H1 (cell line): ENCODE data around the gene GPHA2. TPM values are rescaled to one million over a fixed set of nuclear protein-coding genes. Genes with fewer than 3 reads are reported as not detected.

Source experiments
- CTCF ChIA-PET: fragments of 300-600 bp; sonication (Branson Sonifier 250); formaldehyde crosslinking; loops from one replicate; lab custom pipeline; 2021; ENCODE audit not compliant: partially characterized antibody; lab: Charles Lee
- POLR2A ChIA-PET: fragments of 300-600 bp; sonication (Branson Sonifier 250); formaldehyde crosslinking; loops from one replicate; lab custom pipeline; 2021; ENCODE audit warnings: inconsistent platforms; ENCODE audit not compliant: partially characterized antibody; lab: Charles Lee
- DNase-seq, 2 experiments: peaks; one replicate each; pipeline versions ENCODE4 v3.0.0 to v3.0.0-alpha.2; 2010 to 2022; ENCODE audit warnings: low spot score in 2 of 2, low read depth in 1 of 2, mixed read lengths in 1 of 2
- FAIRE-seq: peaks from 2 replicates; lab custom pipeline; 2011; peaks lifted over from hg19 to GRCh38; lab: Jason Lieb, UNC
- H2AFZ ChIP-seq: 2 replicates; pipeline ENCODE4 v1.8.1; 2012; ENCODE audit warnings: low read length, inconsistent platforms
- H2AK5ac ChIP-seq: 2 replicates; pipeline ENCODE4 v1.6.1; 2013; ENCODE audit warnings: low read depth, low read length
- H2BK120ac ChIP-seq: replicated peaks from 2 replicates; pipeline ENCODE3; 2013; ENCODE audit warnings: low read depth, low read length, inconsistent platforms
- H2BK12ac ChIP-seq: 2 replicates; pipeline ENCODE4 v1.6.1; 2013; ENCODE audit warnings: low read depth, low read length
- H2BK15ac ChIP-seq: 2 replicates; pipeline ENCODE4 v1.6.1; 2013; ENCODE audit warnings: low read length
- H2BK20ac ChIP-seq: 2 replicates; pipeline ENCODE4 v1.6.1; 2013; ENCODE audit warnings: low read length
- H2BK5ac ChIP-seq: 2 replicates; pipeline ENCODE4 v1.6.1; 2013; ENCODE audit warnings: low read depth, low read length
- H3K14ac ChIP-seq: 2 replicates; pipeline ENCODE4 v1.6.1; 2013; ENCODE audit warnings: inconsistent platforms; ENCODE audit not compliant: insufficient read length
- H3K18ac ChIP-seq: 2 replicates; pipeline ENCODE4 v1.6.1; 2013; ENCODE audit warnings: low read length; ENCODE audit errors: extremely low read depth
- H3K23ac ChIP-seq: 2 replicates; pipeline ENCODE4 v1.6.1; 2013; ENCODE audit warnings: inconsistent platforms; ENCODE audit not compliant: insufficient read length
- H3K23me2 ChIP-seq: 2 replicates; pipeline ENCODE4 v1.6.1; 2013; ENCODE audit warnings: low read depth, low read length
- H3K27ac ChIP-seq: 2 replicates; pipeline ENCODE4 v1.6.1; 2011; ENCODE audit warnings: low read depth, low read length, inconsistent platforms
- H3K27me3 ChIP-seq, 4 experiments: replicated peaks in 1 of 4; 1 replicate in 1 of 4; 2 replicates in 3 of 4; pipeline versions ENCODE4 v1.6.1 to v1.8.1; 2011 to 2013; ENCODE audit warnings: low read length in 3 of 4, mild to moderate bottlenecking in 3 of 4, inconsistent platforms in 2 of 4, mixed read lengths in 2 of 4, moderate library complexity in 1 of 4; ENCODE audit not compliant: control insufficient read depth in 3 of 4, insufficient read depth in 3 of 4; ENCODE audit errors: extremely low read depth in 1 of 4
- H3K36me3 ChIP-seq, 4 experiments: 2 replicates each; pipeline versions ENCODE4 v1.6.1 to v1.8.1; 2011 to 2013; ENCODE audit warnings: mild to moderate bottlenecking in 4 of 4, low read length in 3 of 4, moderate library complexity in 2 of 4, control low read depth in 1 of 4, inconsistent platforms in 1 of 4; ENCODE audit not compliant: insufficient read depth in 4 of 4, control insufficient read depth in 2 of 4
- H3K4ac ChIP-seq: replicated peaks from 2 replicates; pipeline ENCODE3; 2013; ENCODE audit warnings: low read length, low read depth, mixed read lengths, inconsistent platforms; ENCODE audit not compliant: insufficient read length
- H3K4me1 ChIP-seq, 4 experiments: replicated peaks in 1 of 4; 1 replicate in 1 of 4; 2 replicates in 3 of 4; pipeline versions ENCODE4 v1.6.1 to v1.8.1; 2011 to 2013; ENCODE audit warnings: low read length in 3 of 4, inconsistent platforms in 2 of 4, mixed read lengths in 1 of 4; ENCODE audit not compliant: insufficient read depth in 4 of 4, control insufficient read depth in 3 of 4
- H3K4me2 ChIP-seq, 2 experiments: 2 replicates each; pipeline versions ENCODE4 v1.6.1 to v1.8.1; 2011 to 2013; ENCODE audit warnings: low read depth in 2 of 2, low read length in 2 of 2, control low read depth in 1 of 2, inconsistent platforms in 1 of 2, mild to moderate bottlenecking in 1 of 2; ENCODE audit not compliant: insufficient read depth in 1 of 2
- H3K4me3 ChIP-seq, 4 experiments: fragments of 200-600, 300-600 bp in 1 of 4; sonication (generic), shearing (Covaris generic), sonication (Bioruptor Twin) in 1 of 4; 2 replicates each; pipeline versions ENCODE4 v1.5.1 to v1.8.1; 2011 to 2016; ENCODE audit warnings: low read length in 4 of 4, low read depth in 3 of 4, control low read depth in 2 of 4, inconsistent platforms in 2 of 4, mild to moderate bottlenecking in 2 of 4, mixed read lengths in 1 of 4, moderate library complexity in 1 of 4; ENCODE audit not compliant: insufficient read depth in 2 of 4; ENCODE audit errors: extremely low read depth in 1 of 4
- H3K56ac ChIP-seq: replicated peaks from 2 replicates; pipeline ENCODE3; 2013; ENCODE audit warnings: low read depth, mild to moderate bottlenecking, mixed read lengths, low read length, inconsistent platforms; ENCODE audit not compliant: insufficient read length
- H3K79me1 ChIP-seq: 2 replicates; pipeline ENCODE4 v1.6.1; 2013; ENCODE audit warnings: low read depth, low read length, control low read depth
- H3K79me2 ChIP-seq, 2 experiments: 2 replicates each; pipeline versions ENCODE4 v1.6.1 to v1.8.1; 2012 to 2013; ENCODE audit warnings: low read length in 2 of 2, mild to moderate bottlenecking in 2 of 2, inconsistent platforms in 1 of 2; ENCODE audit not compliant: insufficient read depth in 2 of 2, control insufficient read depth in 1 of 2
- H3K9ac ChIP-seq, 4 experiments: replicated peaks in 1 of 4; 1 replicate in 1 of 4; 2 replicates in 3 of 4; pipeline versions ENCODE4 v1.6.1 to v1.8.1; 2011 to 2013; ENCODE audit warnings: low read depth in 3 of 4, low read length in 3 of 4, control low read depth in 2 of 4, mild to moderate bottlenecking in 2 of 4, moderate library complexity in 2 of 4, inconsistent platforms in 1 of 4; ENCODE audit errors: extremely low read depth in 1 of 4
- H3K9me3 ChIP-seq, 2 experiments: 2 replicates each; pipeline versions ENCODE4 v1.6.1 to v1.8.1; 2012 to 2013; ENCODE audit warnings: mild to moderate bottlenecking in 2 of 2, moderate library complexity in 2 of 2, control low read depth in 1 of 2, inconsistent platforms in 1 of 2, low read depth in 1 of 2, low read length in 1 of 2, mixed read lengths in 1 of 2; ENCODE audit not compliant: insufficient read depth in 2 of 2
- H4K20me1 ChIP-seq, 2 experiments: replicated peaks in 1 of 2; 2 replicates each; pipeline versions ENCODE3 to v1.8.1; 2011 to 2013; ENCODE audit warnings: inconsistent platforms in 2 of 2, low read length in 2 of 2, mild to moderate bottlenecking in 1 of 2; ENCODE audit not compliant: insufficient read depth in 2 of 2, control insufficient read depth in 1 of 2
- H4K5ac ChIP-seq: 2 replicates; pipeline ENCODE4 v1.6.1; 2013; ENCODE audit warnings: low read length, low read depth, mixed read lengths, inconsistent platforms; ENCODE audit not compliant: insufficient read length
- H4K8ac ChIP-seq: 2 replicates; pipeline ENCODE4 v1.8.0; 2013; ENCODE audit warnings: mild to moderate bottlenecking, moderate library complexity, low read length, inconsistent platforms; ENCODE audit not compliant: insufficient read depth; ENCODE audit errors: extremely low read depth
- H4K91ac ChIP-seq: replicated peaks from 2 replicates; pipeline ENCODE3; 2013; ENCODE audit warnings: low read length, mixed read lengths, inconsistent platforms; ENCODE audit not compliant: insufficient read length
- ASH2L ChIP-seq: fragments of 200-600, 300-600 bp; sonication (generic); IDR thresholded peaks from one replicate; pipeline ENCODE4 v1.7.1; 2017; ENCODE audit warnings: low read length
- EZH2 ChIP-seq: fragments of 200-600 bp; sonication (generic); IDR thresholded peaks from 2 replicates; pipeline ENCODE4 v1.7.1; 2012; ENCODE audit warnings: low read depth, mild to moderate bottlenecking, moderate library complexity, low read length, inconsistent platforms; ENCODE audit not compliant: severe bottlenecking
- NANOG ChIP-seq: IDR thresholded peaks from 2 replicates; pipeline ENCODE4 v1.6.1; 2011; ENCODE audit warnings: low read length, low read depth, mild to moderate bottlenecking, inconsistent platforms; ENCODE audit not compliant: insufficient read depth, poor library complexity, severe bottlenecking
- NRF1 ChIP-seq: IDR thresholded peaks from 2 replicates; pipeline ENCODE4 v1.6.1; 2011; ENCODE audit warnings: mild to moderate bottlenecking, low read depth, low read length, improper control_type of control experiment
- POU5F1 ChIP-seq: IDR thresholded peaks from 2 replicates; pipeline ENCODE4 v1.6.1; 2011; ENCODE audit warnings: low read depth, mild to moderate bottlenecking, low read length, moderate library complexity
- RAD21 ChIP-seq, 2 experiments: IDR thresholded peaks in 1 of 2; conservative IDR thresholded peaks in 1 of 2; 2 replicates each; pipeline ENCODE4 v1.6.1; 2011; ENCODE audit warnings: low read depth in 2 of 2, low read length in 2 of 2, improper control_type of control experiment in 1 of 2, inconsistent platforms in 1 of 2, mild to moderate bottlenecking in 1 of 2, moderate library complexity in 1 of 2
- RBBP5 ChIP-seq: IDR thresholded peaks from 2 replicates; pipeline ENCODE4 v1.7.1; 2012; ENCODE audit warnings: low read depth, mild to moderate bottlenecking, inconsistent platforms, low read length, moderate library complexity, borderline replicate concordance
- SP2 ChIP-seq: IDR thresholded peaks from 2 replicates; pipeline ENCODE4 v1.6.1; 2012; ENCODE audit warnings: mild to moderate bottlenecking, low read length, inconsistent platforms
- SUZ12 ChIP-seq: fragments of 200-600 bp; sonication (generic); IDR thresholded peaks from 2 replicates; pipeline ENCODE4 v1.6.1; 2012; ENCODE audit warnings: mild to moderate bottlenecking, inconsistent platforms, low read length, moderate library complexity, mixed read lengths
- TAF1 ChIP-seq: IDR thresholded peaks from 2 replicates; pipeline ENCODE4 v1.6.1; 2011; ENCODE audit warnings: mild to moderate bottlenecking, low read depth, low read length
- TAF7 ChIP-seq: optimal IDR thresholded peaks from 2 replicates; pipeline ENCODE3; 2011; ENCODE audit warnings: low read depth, mild to moderate bottlenecking, inconsistent platforms, low read length, moderate library complexity, borderline replicate concordance
- TEAD4 ChIP-seq: IDR thresholded peaks from 2 replicates; pipeline ENCODE4 v1.6.1; 2012; ENCODE audit warnings: low read depth, low read length, inconsistent platforms, mixed read lengths
- USF2 ChIP-seq: IDR thresholded peaks from 2 replicates; pipeline ENCODE4 v1.6.1; 2011; ENCODE audit warnings: low read length, improper control_type of control experiment
- WGBS, 2 experiments: shearing (Covaris generic) in 1 of 2; methylation state at CpG; one replicate each; pipeline versions ENCODE4 v1.1.6 to v1.1.7; 2013 to 2015; ENCODE audit warnings: low lambda C conversion rate in 2 of 2, mixed read lengths in 2 of 2, inconsistent platforms in 1 of 2, low coverage in 1 of 2, missing lambda C conversion rate in 1 of 2; ENCODE audit not compliant: insufficient replicate concordance in 2 of 2, insufficient coverage in 1 of 2, insufficient read length in 1 of 2; ENCODE audit errors: extremely low coverage in 1 of 2, missing lambda C conversion rate in 1 of 2; 5-methylcytosine and 5-hydroxymethylcytosine counted together
- polyA plus RNA-seq, 7 experiments: library from polyadenylated mRNA; depleted of rRNA in 3 of 7; stranded (reverse) in 5 of 7; unstranded in 2 of 7; fragments of >200 nt in 5 of 7; fragments of 200-250 nt in 2 of 7; gene quantifications; 1 replicate in 5 of 7; 2 replicates in 1 of 7; 4 replicates in 1 of 7; pipeline versions ENCODE4 v1.2.1 to v1.2.3, GENCODE V29; 2011 to 2013; ENCODE audit warnings: missing spikeins in 2 of 7, mixed read lengths in 2 of 7
- total RNA-seq: library from RNA; stranded (reverse); fragmentation: NEBNext Ultra II Directional; extraction: Animal tissue kit (Norgen Biotek cat#: 25700); gene quantifications from 2 replicates; pipeline ENCODE4 v1.2.1, GENCODE V29; 2021

GPHA2 gene
- total and polyA plus RNA-seq, 2 of the 8 experiments (the other 6 are each of a cell fraction or from before 2014, with no cell fraction given), result 0.97 to 4.4 TPM

- no peak overlapping the region for H3K27ac ChIP-seq
- H2AK5ac ChIP-seq, result no peak overlapping the region
- no peak for TF ChIP-seq NRF1
- TF ChIP-seq TEAD4, result no peak
- no peak for TF ChIP-seq POU5F1
- TF ChIP-seq ASH2L, result no peak
- no peak for TF ChIP-seq TAF7
- TF ChIP-seq USF2, result no peak
- TF ChIP-seq EZH2, result no peak
- no peak for TF ChIP-seq RAD21 (IDR thresholded peaks at IDR 0.05 in 1 of 2, conservative IDR thresholded peaks at IDR 0.05 in 1 of 2; ENCODE audit: low read depth in 2 of 2, low read length in 2 of 2)
- no peak for TF ChIP-seq NANOG
- no peak for TF ChIP-seq SUZ12
- no peak for TF ChIP-seq RBBP5
- no peak for TF ChIP-seq TAF1
- no peak for TF ChIP-seq SP2
- H3K23ac ChIP-seq, result no peak overlapping the region
- H3K36me3 ChIP-seq, result no peaks in the 10 kb centered on the region
- no peak overlapping the region for H2BK120ac ChIP-seq
- H3K79me2 ChIP-seq, result no peaks in the 10 kb centered on the region
- H3K79me1 ChIP-seq, result 0 out of 2 replicates have a peak, but pooled peaks cover 3% of the 10 kb centered on the region
- no peak overlapping the region for H2AFZ ChIP-seq
- H4K20me1 ChIP-seq, result no peaks in the 10 kb centered on the region
- no peak overlapping the region for H3K14ac ChIP-seq
- no peaks in the 10 kb centered on the region for H3K27me3 ChIP-seq
- H4K5ac ChIP-seq, result no peak overlapping the region
- peaks cover 0 to 17% (median 8%) of the 10 kb centered on the region in 4 experiments; a peak in 6 of 7 replicates for H3K4me1 ChIP-seq
- ChIA-PET CTCF (interaction anchor here (0.6 to 6.1 kb wide), 10 partner anchors 9 to 259 kb away, joined by 3 to 37 read pairs (median 4); partner anchors contain the start of gene BATF2), POLR2A (interaction anchor here (0.6 to 0.9 kb wide), 2 partner anchors 11 to 42 kb away, joined by 3 to 4 read pairs; no protein-coding TSS in a partner anchor)
- H4K8ac ChIP-seq, result no peak overlapping the region
- no peak overlapping the region for H3K9ac ChIP-seq
- H2BK5ac ChIP-seq, result no peak overlapping the region
- H3K4ac ChIP-seq, result no peak overlapping the region
- no peak overlapping the region for H3K56ac ChIP-seq
- WGBS, 2 experiments, result 91% methylated on average over 8 of the region's 8 CpGs; no CpG with 5 or more reads in 1 of the 2 experiments
- no peak overlapping the region for H3K18ac ChIP-seq
- no peak for DNase-seq
- no peak overlapping the region for H3K4me2 ChIP-seq
- no peak overlapping the region for H2BK12ac ChIP-seq
- no peak overlapping the region for H3K4me3 ChIP-seq
- FAIRE-seq, result no peak
- no peaks in the 10 kb centered on the region for H3K9me3 ChIP-seq
- no peak overlapping the region for H2BK15ac ChIP-seq
- no peak overlapping the region for H2BK20ac ChIP-seq
- H4K91ac ChIP-seq, result no peak overlapping the region
- peaks cover 17% of the 10 kb centered on the region for H3K23me2 ChIP-seq
These were observed 16.1 kb downstream of the GPHA2 start for GRCh38 chr11:64919627-64920026.
